Measurements from ENCODE around the gene ZNF420. TPM values are rescaled to one million over a fixed set of nuclear protein-coding genes. Genes with fewer than 3 reads are reported as not detected.

The ZNF420 gene
- polyA plus RNA-seq, 3 donors = 1.4 to 2.5 (median 1.8) TPM

DNA sequence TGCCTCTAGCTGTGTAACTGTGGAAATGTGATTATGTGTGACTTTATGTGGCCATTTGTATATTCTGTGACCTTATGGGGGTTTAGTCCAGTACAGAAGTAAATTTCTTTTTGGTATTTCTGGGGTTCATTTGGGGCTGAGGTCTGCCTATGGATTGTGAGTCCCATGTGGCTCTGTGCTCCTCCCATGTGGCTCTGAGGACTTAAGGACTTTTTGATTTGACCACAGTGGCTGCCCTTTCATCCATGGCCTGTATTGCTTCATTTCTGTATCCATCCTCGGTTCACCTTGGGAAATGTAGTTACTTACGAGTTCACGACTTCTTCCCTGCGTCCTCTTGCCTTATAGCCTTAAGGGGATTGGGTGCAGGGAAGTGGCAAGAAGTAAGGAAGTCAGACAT is 1.0 kb downstream of the ZNF420 start:
- H3K9ac ChIP-seq (ENCODE audit: insufficient read depth, low read length, poor library complexity, severe bottlenecking) = peak overlapping the region; percentile 75
- 94% methylated on average over 3 of the region's 4 CpGs for WGBS (ENCODE audit: insufficient coverage)
- no peaks in the 10 kb centered on the region for H4K20me1 ChIP-seq (ENCODE audit: insufficient read depth, low read length)
- H3K27ac ChIP-seq (ENCODE audit: low read depth in 1 of 2, low read length in 2 of 2) = no peak overlapping the region
- DNase-seq = no peak
- peaks cover 27 to 34% of the 10 kb centered on the region in 2 donors for H3K9me3 ChIP-seq (replicated peaks in 1 of 2; ENCODE audit: control insufficient read depth in 1 of 2, insufficient read depth in 1 of 2, low read length in 2 of 2)
- Mint-ChIP-seq H3K4me1 (peaks cover 20% of the 10 kb centered on the region), H3K36me3 (peaks cover 10 to 17% of the 10 kb centered on the region in 2 donors), H3K9me3 (peaks cover 20 to 56% (median 44%) of the 10 kb centered on the region in 7 donors), H3K27ac (peak overlapping the region in 1 of 7 donors; percentile 83), H3K4me3 (peak overlapping the region; percentile 99 to 100), H3K27me3 (ENCODE audit: low read depth in 3 of 3) (peaks cover 0 to 5% (median 0%) of the 10 kb centered on the region in 3 donors)
- H3K4me2 ChIP-seq (replicated peaks; ENCODE audit: extremely low read depth, low read length, poor library complexity, severe bottlenecking) = peak overlapping the region; percentile 91
- H3K4me1 ChIP-seq (ENCODE audit: control insufficient read depth in 1 of 2, insufficient read depth in 2 of 2, low read length in 2 of 2) = peaks cover 16 to 19% of the 10 kb centered on the region in 2 donors
- peak overlapping the region; percentile 100 for H2AFZ ChIP-seq (ENCODE audit: insufficient read depth, low read depth, low read length, poor library complexity, severe bottlenecking)
- no peaks in the 10 kb centered on the region for H3K27me3 ChIP-seq (ENCODE audit: control insufficient read depth in 2 of 2, insufficient read depth in 2 of 2, low read length in 2 of 2)
- peaks cover 16% of the 10 kb centered on the region for H3K79me2 ChIP-seq (ENCODE audit: insufficient read depth, low read length)
- H3K36me3 ChIP-seq (replicated peaks in 1 of 2; ENCODE audit: control insufficient read depth in 1 of 2, insufficient read depth in 2 of 2, low read length in 2 of 2) = peaks cover 0 to 18% of the 10 kb centered on the region in 2 donors
- TF ChIP-seq, protein P1, sequence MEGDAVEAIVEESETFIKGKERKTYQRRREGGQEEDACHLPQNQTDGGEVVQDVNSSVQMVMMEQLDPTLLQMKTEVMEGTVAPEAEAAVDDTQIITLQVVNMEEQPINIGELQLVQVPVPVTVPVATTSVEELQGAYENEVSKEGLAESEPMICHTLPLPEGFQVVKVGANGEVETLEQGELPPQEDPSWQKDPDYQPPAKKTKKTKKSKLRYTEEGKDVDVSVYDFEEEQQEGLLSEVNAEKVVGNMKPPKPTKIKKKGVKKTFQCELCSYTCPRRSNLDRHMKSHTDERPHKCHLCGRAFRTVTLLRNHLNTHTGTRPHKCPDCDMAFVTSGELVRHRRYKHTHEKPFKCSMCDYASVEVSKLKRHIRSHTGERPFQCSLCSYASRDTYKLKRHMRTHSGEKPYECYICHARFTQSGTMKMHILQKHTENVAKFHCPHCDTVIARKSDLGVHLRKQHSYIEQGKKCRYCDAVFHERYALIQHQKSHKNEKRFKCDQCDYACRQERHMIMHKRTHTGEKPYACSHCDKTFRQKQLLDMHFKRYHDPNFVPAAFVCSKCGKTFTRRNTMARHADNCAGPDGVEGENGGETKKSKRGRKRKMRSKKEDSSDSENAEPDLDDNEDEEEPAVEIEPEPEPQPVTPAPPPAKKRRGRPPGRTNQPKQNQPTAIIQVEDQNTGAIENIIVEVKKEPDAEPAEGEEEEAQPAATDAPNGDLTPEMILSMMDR (IDR thresholded peaks at IDR 0.05) = no peak
- peak overlapping the region in 2 of 3 experiments; percentile 57 to 89 for H3K4me3 ChIP-seq (replicated peaks in 1 of 3; ENCODE audit: low read depth in 2 of 3, low read length in 3 of 3)
- intact Hi-C loops (cut with micrococcal nuclease) = loop anchor here (5.0 to 10.0 kb wide), 5 partner anchors 93 to 392 kb away; partner anchors contain the start of genes ZNF585A (in 2 of the 2), ZNF383 (in 1 of the 2), ZNF567 (in 1 of the 2) and ZNF585B (in 1 of the 2)

DNA sequence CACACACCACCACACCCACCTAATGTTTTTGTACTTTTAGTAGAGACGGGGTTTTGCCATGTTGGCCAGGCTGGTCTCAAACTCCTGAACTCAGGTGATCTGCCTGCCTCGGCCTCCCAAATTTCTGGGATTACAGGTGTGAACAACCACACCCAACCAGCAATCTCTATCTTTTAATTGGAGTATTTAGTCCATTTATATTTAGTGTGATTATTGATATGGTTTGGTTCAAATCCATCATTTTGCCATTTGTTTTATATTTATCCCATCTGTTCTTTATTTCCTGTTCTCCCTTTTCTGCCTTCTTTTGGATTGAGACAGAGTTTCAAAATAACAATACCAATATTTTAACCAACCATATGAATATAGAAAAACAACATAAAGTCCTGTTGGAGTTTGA is 4.1 kb downstream of the ZNF420 start:
- no CpG with 5 or more reads among the region's 2 CpGs for WGBS (ENCODE audit: insufficient coverage)
- Mint-ChIP-seq H3K4me3 (no peak overlapping the region), H3K36me3 (peaks cover 18 to 24% of the 10 kb centered on the region in 2 donors), H3K4me1 (peaks cover 20% of the 10 kb centered on the region), H3K27ac (no peak overlapping the region), H3K27me3 (ENCODE audit: low read depth in 3 of 3) (peaks cover 0 to 3% (median 2%) of the 10 kb centered on the region in 3 donors), H3K9me3 (peaks cover 25 to 70% (median 52%) of the 10 kb centered on the region in 7 donors)
- TF ChIP-seq, protein P1 (IDR thresholded peaks at IDR 0.05) = no peak
- Histone ChIP-seq H3K9ac (ENCODE audit: insufficient read depth, low read length, poor library complexity, severe bottlenecking) (no peak overlapping the region), H3K9me3 (replicated peaks in 1 of 2; ENCODE audit: control insufficient read depth in 1 of 2, insufficient read depth in 1 of 2, low read length in 2 of 2) (peaks cover 43 to 57% of the 10 kb centered on the region in 2 donors), H3K4me1 (ENCODE audit: control insufficient read depth in 1 of 2, insufficient read depth in 2 of 2, low read length in 2 of 2) (peaks cover 16 to 19% of the 10 kb centered on the region in 2 donors), H3K27ac (ENCODE audit: low read depth in 1 of 2, low read length in 2 of 2) (no peak overlapping the region), H3K27me3 (ENCODE audit: control insufficient read depth in 2 of 2, insufficient read depth in 2 of 2, low read length in 2 of 2) (no peaks in the 10 kb centered on the region), H3K36me3 (replicated peaks in 1 of 2; ENCODE audit: control insufficient read depth in 1 of 2, insufficient read depth in 2 of 2, low read length in 2 of 2) (peaks cover 0 to 26% of the 10 kb centered on the region in 2 donors), H3K4me2 (replicated peaks; ENCODE audit: extremely low read depth, low read length, poor library complexity, severe bottlenecking) (no peak overlapping the region), H2AFZ (ENCODE audit: insufficient read depth, low read depth, low read length, poor library complexity, severe bottlenecking) (no peak overlapping the region), H3K4me3 (replicated peaks in 1 of 3; ENCODE audit: low read depth in 2 of 3, low read length in 3 of 3) (peak overlapping the region in 1 of 3 experiments; percentile 32), H3K79me2 (ENCODE audit: insufficient read depth, low read length) (peaks cover 16% of the 10 kb centered on the region), H4K20me1 (ENCODE audit: insufficient read depth, low read length) (no peaks in the 10 kb centered on the region)
- intact Hi-C loops (cut with micrococcal nuclease) = no loop called here
- no peak for DNase-seq
